NT2/D1 (cell line): ENCODE results near the gene NDUFC2.

Source experiments
- SUZ12 ChIP-seq: IDR thresholded peaks from 2 replicates; pipeline ENCODE4 v1.6.1; 2011; ENCODE audit not compliant: insufficient read length, insufficient read depth; ENCODE audit errors: extremely low read depth
- YY1 ChIP-seq: IDR thresholded peaks from 2 replicates; pipeline ENCODE4 v1.6.1; 2011; ENCODE audit not compliant: insufficient read length, insufficient read depth
- ZNF274 ChIP-seq: IDR thresholded peaks from 2 replicates; pipeline ENCODE4 v1.6.1; 2011; ENCODE audit warnings: mild to moderate bottlenecking, low read depth, low read length

GRCh38 chr11:78030429-78031325 lies 49.0 kb downstream of the NDUFC2 start:
- TF ChIP-seq YY1 (no peak), ZNF274 (no peak), SUZ12 (no peak)
